Thyroid gland (tissue), 4 donors: ENCODE measurements around the gene KAT2A.

Source experiments
- POLR2A ChIP-seq, 2 donors: fragments of 450-650 bp; IDR thresholded peaks; one replicate each; pipeline ENCODE4 v1.6.1; 2017; ENCODE audit warnings: antibody characterized with exemption in 2 of 2, mild to moderate bottlenecking in 2 of 2, moderate library complexity in 1 of 2
- TF ChIP-seq, protein P1 (sequence below), 6 experiments: fragments of 200-600 bp in 3 of 6; fragments of 450-650 bp in 3 of 6; sonication (generic) in 3 of 6; IDR thresholded peaks; one replicate each; pipeline ENCODE4 v1.5.1; 2016 to 2019; ENCODE audit warnings: antibody characterized with exemption in 6 of 6, mild to moderate bottlenecking in 2 of 6, inconsistent platforms in 1 of 6, moderate library complexity in 1 of 6

DNA sequence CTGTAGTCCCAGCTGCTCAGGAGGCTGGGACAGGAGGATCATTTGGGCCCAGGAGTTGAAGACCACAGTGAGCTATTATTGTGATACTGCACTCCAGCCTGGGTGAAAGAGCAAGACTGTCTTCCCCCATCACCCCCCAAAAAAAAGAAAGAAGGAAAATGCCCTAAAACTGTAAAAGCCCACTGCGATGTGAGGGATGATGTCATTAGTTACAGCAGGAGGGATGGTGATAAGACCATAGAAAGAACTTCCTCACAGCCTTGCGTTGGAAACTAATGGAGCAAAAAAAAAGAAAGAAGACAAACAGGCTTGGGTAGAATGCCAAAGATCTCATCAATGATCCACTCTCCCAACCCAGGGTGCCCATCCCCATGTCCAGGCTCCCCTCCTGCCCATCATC is 41.6 kb downstream of the KAT2A start:
- TF ChIP-seq, protein P1, sequence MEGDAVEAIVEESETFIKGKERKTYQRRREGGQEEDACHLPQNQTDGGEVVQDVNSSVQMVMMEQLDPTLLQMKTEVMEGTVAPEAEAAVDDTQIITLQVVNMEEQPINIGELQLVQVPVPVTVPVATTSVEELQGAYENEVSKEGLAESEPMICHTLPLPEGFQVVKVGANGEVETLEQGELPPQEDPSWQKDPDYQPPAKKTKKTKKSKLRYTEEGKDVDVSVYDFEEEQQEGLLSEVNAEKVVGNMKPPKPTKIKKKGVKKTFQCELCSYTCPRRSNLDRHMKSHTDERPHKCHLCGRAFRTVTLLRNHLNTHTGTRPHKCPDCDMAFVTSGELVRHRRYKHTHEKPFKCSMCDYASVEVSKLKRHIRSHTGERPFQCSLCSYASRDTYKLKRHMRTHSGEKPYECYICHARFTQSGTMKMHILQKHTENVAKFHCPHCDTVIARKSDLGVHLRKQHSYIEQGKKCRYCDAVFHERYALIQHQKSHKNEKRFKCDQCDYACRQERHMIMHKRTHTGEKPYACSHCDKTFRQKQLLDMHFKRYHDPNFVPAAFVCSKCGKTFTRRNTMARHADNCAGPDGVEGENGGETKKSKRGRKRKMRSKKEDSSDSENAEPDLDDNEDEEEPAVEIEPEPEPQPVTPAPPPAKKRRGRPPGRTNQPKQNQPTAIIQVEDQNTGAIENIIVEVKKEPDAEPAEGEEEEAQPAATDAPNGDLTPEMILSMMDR (IDR thresholded peaks at IDR 0.05) = no peak
- no peak for TF ChIP-seq POLR2A (IDR thresholded peaks at IDR 0.05)
